NAMALWA (cell line): ENCODE data around the gene PKD2L2.
"Not testable (repeated sequence)": the region's sequence is repeated elsewhere in the genome, so short reads cannot be mapped to it uniquely, and the experiment has no call there.

Source experiments
- DNase-seq: peaks from one replicate; pipeline ENCODE4 v3.0.0-alpha.2; 2015; ENCODE audit warnings: low spot score

The PKD2L2 gene

DNA sequence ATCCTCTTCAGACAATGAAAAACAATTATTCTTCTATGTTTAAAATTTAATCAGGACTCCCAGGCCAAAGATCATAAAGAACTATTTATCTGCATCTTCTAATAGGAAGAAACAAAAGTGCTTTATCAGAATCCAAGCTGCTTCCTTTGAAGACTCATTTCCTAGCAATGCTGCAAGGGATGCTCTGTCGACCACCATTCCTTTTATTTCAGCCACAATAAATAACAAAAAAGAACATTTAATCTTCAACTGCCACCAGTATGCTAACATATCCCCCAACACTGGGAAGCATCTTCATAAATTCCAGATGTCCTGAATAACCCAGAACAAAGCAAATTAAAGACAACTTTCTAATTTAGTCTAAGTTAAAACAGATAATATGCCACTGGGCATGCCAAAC, 68.7 kb downstream of the PKD2L2 start:
- DNase-seq, result no peak

DNA sequence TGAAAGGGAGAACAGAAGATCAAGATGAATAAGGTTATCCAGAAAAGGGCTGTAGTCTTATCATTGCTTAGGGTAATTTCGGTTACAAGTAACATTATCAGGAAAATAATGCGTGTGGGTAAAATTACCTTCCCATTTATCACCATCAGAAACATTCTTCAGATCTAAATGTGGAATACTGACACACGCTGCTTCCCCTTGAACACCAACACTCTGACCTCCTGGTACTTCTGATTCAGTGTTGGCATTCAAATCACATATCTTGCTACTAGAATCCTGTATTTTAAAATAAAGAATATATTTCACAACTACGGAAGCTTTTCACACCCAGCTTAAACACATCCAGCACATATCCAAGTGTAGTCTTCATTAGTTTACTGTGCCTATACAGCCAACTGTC, 70.2 kb downstream of the PKD2L2 start:
- DNase-seq, result no peak

DNA sequence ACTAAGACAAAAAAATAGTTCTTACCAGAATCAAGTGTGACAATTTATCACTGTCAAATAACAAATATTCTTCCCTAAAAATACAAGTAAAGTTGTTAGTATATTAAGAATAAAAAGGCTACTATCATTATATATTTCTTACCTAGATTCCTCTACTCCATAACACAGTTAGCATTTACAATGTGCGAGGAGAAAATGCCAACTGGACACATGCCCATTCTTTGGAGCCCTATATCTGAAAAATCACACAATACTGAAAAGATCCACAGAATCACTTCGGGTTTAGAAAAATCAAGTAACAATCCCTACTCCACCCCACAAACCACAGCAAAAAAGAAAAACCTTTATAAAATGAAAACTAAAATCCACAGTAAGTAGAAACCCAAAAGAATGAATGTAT, 70.9 kb downstream of the PKD2L2 start:
- no peak for DNase-seq

DNA sequence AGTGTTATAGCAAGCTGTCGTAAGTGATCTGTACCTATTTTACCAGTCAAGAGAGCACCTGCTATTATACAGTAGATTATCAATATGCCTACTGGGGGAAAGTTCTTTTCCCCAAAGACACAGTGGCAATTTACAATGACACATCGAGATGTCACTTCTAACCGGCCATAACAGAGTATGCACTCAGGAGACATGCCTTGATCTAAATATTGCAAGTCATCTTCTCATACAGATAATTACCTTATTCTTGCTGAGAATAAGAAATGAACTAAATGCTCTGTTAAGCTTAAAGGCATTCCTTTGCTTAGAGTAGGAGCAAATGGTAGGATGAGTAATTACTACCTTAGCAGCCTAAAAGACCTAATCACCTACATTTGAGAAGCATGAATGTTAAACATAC, 71.6 kb downstream of the PKD2L2 start:
- no peak for DNase-seq

DNA sequence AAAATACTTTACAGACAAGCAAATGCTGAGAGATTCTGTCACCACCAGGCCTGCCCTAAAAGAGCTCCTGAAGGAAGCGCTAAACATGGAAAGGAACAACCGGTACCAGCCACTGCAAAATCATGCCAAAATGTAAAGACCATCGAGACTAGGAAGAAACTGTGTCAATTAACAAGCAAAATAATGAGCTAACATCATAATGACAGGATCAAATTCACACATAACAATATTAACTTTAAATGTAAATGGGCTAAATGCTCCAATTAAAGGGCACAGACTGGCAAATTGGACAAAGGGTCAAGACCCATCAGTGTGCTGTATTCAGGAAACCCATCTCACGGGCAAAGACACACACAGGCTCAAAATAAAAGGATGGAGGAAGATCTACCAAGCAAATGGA, 81.1 kb downstream of the PKD2L2 start:
- DNase-seq, result not testable (repeated sequence)

DNA sequence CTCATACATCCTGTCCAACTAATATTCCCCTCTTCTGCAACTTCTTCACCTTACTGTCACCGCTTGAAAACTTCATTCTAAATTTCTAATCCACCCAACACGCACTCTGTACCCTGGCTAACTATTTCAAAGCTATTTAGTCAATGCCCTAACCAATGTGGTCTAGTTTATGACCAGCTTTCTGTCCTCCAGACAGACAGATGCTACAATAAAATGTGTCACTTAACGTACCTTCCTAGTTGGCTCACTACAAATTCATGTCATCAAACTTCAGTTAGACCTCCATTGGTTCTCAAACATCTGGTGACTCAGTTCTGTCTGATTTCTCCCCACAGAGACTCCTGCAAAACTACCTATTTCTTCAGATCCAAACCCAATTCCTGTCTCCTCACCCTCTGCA, 86.0 kb downstream of the PKD2L2 start:
- no peak for DNase-seq

DNA sequence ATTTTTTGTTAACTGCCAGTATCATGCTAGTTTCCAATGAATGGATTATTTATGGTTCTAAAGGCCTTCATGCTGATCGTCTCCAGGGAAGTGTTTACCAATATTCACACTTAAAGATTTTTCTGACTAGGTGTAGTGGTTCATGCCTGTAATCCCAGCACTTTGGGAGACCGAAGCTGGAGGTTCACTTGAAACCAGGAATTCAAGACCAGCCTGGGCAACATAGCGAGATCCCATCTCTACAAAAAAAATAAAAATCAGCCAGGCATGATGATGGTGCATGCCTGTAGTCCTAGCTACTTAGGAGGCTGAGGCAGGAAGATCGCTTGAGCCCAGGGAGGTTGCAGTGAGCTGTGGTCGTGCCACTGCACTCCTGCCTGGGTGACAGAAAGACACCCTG, 100.2 kb downstream of the PKD2L2 start:
- DNase-seq, result no peak
